K562 (cell line): Measurements from ENCODE around the gene LRCOL1. TPM values are rescaled to one million over a fixed set of nuclear protein-coding genes. Genes with fewer than 3 reads are reported as not detected.

Experiments
- ATAC-seq: fragments of 200-7000 bp; cut with Tn5 transposase; 3 replicates; pipeline ENCODE4 v1.9.1; 2020; ENCODE audit warnings: moderate library complexity
- BruUV-seq: library from RNA; stranded (reverse); fragments of 400-500 nt; replicated peaks from 2 replicates; lab custom pipeline; 2021; lab: Mats Ljungman, UMichigan
- CTCF ChIA-PET: fragments of 300-600 bp; formaldehyde crosslinking; extraction: SDS; loops from one replicate; lab custom pipeline; 2021; ENCODE audit warnings: low intra/inter-chr PET ratio; lab: Yijun Ruan, JAX
- POLR2A ChIA-PET: fragments of 300-600, 350-650 bp; sonication (Branson Sonifier 250); formaldehyde crosslinking; extraction: SDS; loops from one replicate; lab custom pipeline; 2021; ENCODE audit warnings: antibody characterized with exemption, inconsistent platforms; lab: Yijun Ruan, JAX
- DNase-seq, 4 experiments: peaks; one replicate each; pipeline versions ENCODE4 v3.0.0 to v3.0.0-alpha.2; 2011 to 2018; ENCODE audit warnings: low spot score in 3 of 4, mixed read lengths in 3 of 4; ENCODE audit errors: extremely low read depth in 1 of 4
- FAIRE-seq: peaks from 2 replicates; lab custom pipeline; 2011; peaks lifted over from hg19 to GRCh38; lab: Jason Lieb, UNC
- H2AFZ ChIP-seq: 2 replicates; pipeline ENCODE4 v1.6.0; 2011; ENCODE audit warnings: low read depth, low read length, control low read depth, inconsistent platforms
- H3K27ac ChIP-seq: fragments of 200-600 bp; 3 replicates; pipeline ENCODE4 v1.8.0; 2011; ENCODE audit warnings: low read depth, mild to moderate bottlenecking, control low read depth, inconsistent platforms, low read length, moderate library complexity, mixed read lengths; ENCODE audit errors: extremely low read depth
- H3K27me3 ChIP-seq, 2 experiments: fragments of 300-600 bp in 1 of 2; 2 replicates in 1 of 2; 3 replicates in 1 of 2; pipeline versions ENCODE4 v1.6.0 to v1.8.0; 2011; ENCODE audit warnings: inconsistent platforms in 2 of 2, low read length in 2 of 2, mild to moderate bottlenecking in 1 of 2, mixed read lengths in 1 of 2, moderate library complexity in 1 of 2; ENCODE audit not compliant: control insufficient read depth in 2 of 2, insufficient read depth in 2 of 2
- H3K36me3 ChIP-seq: fragments of 300-600 bp; 3 replicates; pipeline ENCODE4 v1.8.0; 2011; ENCODE audit warnings: mild to moderate bottlenecking, low read length, inconsistent platforms; ENCODE audit not compliant: control insufficient read depth, insufficient read depth
- H3K4me1 ChIP-seq, 2 experiments: fragments of 200-600 bp in 1 of 2; replicated peaks in 1 of 2; 2 replicates in 1 of 2; 3 replicates in 1 of 2; pipeline versions ENCODE4 v1.5.1 to v1.8.0; 2011; ENCODE audit warnings: inconsistent platforms in 2 of 2, low read length in 2 of 2, mild to moderate bottlenecking in 1 of 2, mixed read lengths in 1 of 2, moderate library complexity in 1 of 2; ENCODE audit not compliant: control insufficient read depth in 2 of 2, insufficient read depth in 2 of 2
- H3K4me2 ChIP-seq: 2 replicates; pipeline ENCODE4 v1.6.1; 2011; ENCODE audit warnings: low read length, control low read depth, inconsistent platforms, mixed read lengths; ENCODE audit not compliant: insufficient read depth
- H3K4me3 ChIP-seq: fragments of 200-600 bp; sonication (generic), shearing (Covaris generic); 2 replicates; pipeline ENCODE4 v1.5.1; 2016; ENCODE audit warnings: control low read depth, inconsistent platforms
- H3K79me2 ChIP-seq: fragments of 200-600 bp; 3 replicates; pipeline ENCODE4 v1.8.0; 2011; ENCODE audit warnings: low read length, inconsistent platforms; ENCODE audit not compliant: control insufficient read depth, insufficient read depth
- H3K9ac ChIP-seq, 2 experiments: 2 replicates each; pipeline versions ENCODE4 v1.6.0 to v1.6.1; 2011; ENCODE audit warnings: low read depth in 2 of 2, low read length in 2 of 2, control low read depth in 1 of 2, inconsistent platforms in 1 of 2, mild to moderate bottlenecking in 1 of 2, mixed read lengths in 1 of 2; ENCODE audit not compliant: insufficient read depth in 1 of 2
- H3K9me1 ChIP-seq: one replicate; pipeline ENCODE4 v1.6.0; 2011; ENCODE audit warnings: inconsistent platforms, mild to moderate bottlenecking, low read length, moderate library complexity; ENCODE audit not compliant: control insufficient read depth, insufficient read depth
- H3K9me3 ChIP-seq: replicated peaks from 2 replicates; pipeline ENCODE4 v1.5.1; 2011; ENCODE audit warnings: low read depth, low read length, inconsistent platforms; ENCODE audit not compliant: control insufficient read depth, insufficient read depth
- H4K20me1 ChIP-seq: replicated peaks from 2 replicates; pipeline ENCODE4 v1.6.1; 2011; ENCODE audit warnings: low read length, inconsistent platforms, mixed read lengths; ENCODE audit not compliant: control insufficient read depth, insufficient read depth
- EP400 ChIP-seq: fragments of 450-650 bp; IDR thresholded peaks from 2 replicates; pipeline ENCODE4 v1.6.1; 2017; ENCODE audit warnings: antibody characterized with exemption, mild to moderate bottlenecking, moderate library complexity
- HDAC8 ChIP-seq: fragments of 450-650 bp; IDR thresholded peaks from 2 replicates; pipeline ENCODE4 v1.6.1; 2016; ENCODE audit warnings: mild to moderate bottlenecking, missing genetic modification characterization, moderate library complexity, missing compliant biosample characterization
- MTF1 ChIP-seq: fragments of 250-450 bp; sonication (Bioruptor Pico); IDR thresholded peaks from 2 replicates; pipeline ENCODE4 v1.9.0; 2021; ENCODE audit warnings: moderate library complexity, mild to moderate bottlenecking, inconsistent platforms, borderline replicate concordance
- TAF7 ChIP-seq: fragments of 450-650 bp; IDR thresholded peaks from 2 replicates; pipeline ENCODE4 v1.6.1; 2016; ENCODE audit warnings: missing genetic modification characterization, missing compliant biosample characterization
- ZNF217 ChIP-seq: sonication (generic); formaldehyde crosslinking; IDR thresholded peaks from 2 replicates; pipeline ENCODE4 v1.8.0; 2022; ENCODE audit warnings: mild to moderate bottlenecking, missing genetic modification reagents
- ZNF431 ChIP-seq: sonication (generic); formaldehyde crosslinking; IDR thresholded peaks from 2 replicates; pipeline ENCODE4 v1.8.0; 2022; ENCODE audit warnings: mild to moderate bottlenecking, missing genetic modification reagents
- WGBS: fragments of 100-300 bp; shearing (Covaris generic); methylation state at CpG from one replicate; pipeline ENCODE4 v1.1.6; 2016; ENCODE audit warnings: low coverage, mixed read lengths; ENCODE audit not compliant: insufficient coverage; ENCODE audit errors: missing lambda C conversion rate; 5-methylcytosine and 5-hydroxymethylcytosine counted together
- in situ Hi-C: fragments of 300-500 bp; cut with MboI; formaldehyde crosslinking; loops from 4 replicates; pipeline ENCODE4 v1.15.0; 2018; ENCODE audit warnings: inconsistent platforms, mixed read lengths
- intact Hi-C: fragments of 100-400 bp; cut with micrococcal nuclease; formaldehyde crosslinking; loops from 2 replicates; pipeline ENCODE4 v1.14.2; 2022
- polyA plus RNA-seq, 8 experiments: library from polyadenylated mRNA; depleted of rRNA in 4 of 8; stranded (reverse) in 5 of 8; unstranded in 3 of 8; fragments of >200 nt; fragmentation: Nextera tagmentation in 2 of 8; fragmentation: Illumina TruSeq in 1 of 8; extraction: Ambion mirVana in 2 of 8; extraction: Trizol in 1 of 8; gene quantifications; 2 replicates each; pipeline versions ENCODE4 v1.2.1 to v1.2.3, GENCODE V29; 2011 to 2014; ENCODE audit warnings: inconsistent platforms in 1 of 8, missing spikeins in 1 of 8
- total RNA-seq, 7 experiments: library from RNA; depleted of rRNA in 6 of 7; stranded (reverse); fragments of >200 nt in 6 of 7; fragmentation: Illumina TruSeq in 2 of 7; extraction: Trizol in 2 of 7; gene quantifications; 2 replicates each; pipeline versions ENCODE4 v1.2.1 to v1.2.3, GENCODE V29; 2011 to 2021; ENCODE audit warnings: low replicate concordance in 1 of 7
- TF ChIP-seq, protein P1 (sequence below): fragments of 200-600 bp; sonication (generic); IDR thresholded peaks from one replicate; pipeline ENCODE4 v1.6.1; 2012; ENCODE audit warnings: mild to moderate bottlenecking, low read depth, low read length, inconsistent platforms
- TF ChIP-seq, protein P2 (sequence below): sonication (generic); formaldehyde crosslinking; IDR thresholded peaks from 2 replicates; pipeline ENCODE4 v1.8.1; 2023; ENCODE audit warnings: mild to moderate bottlenecking, missing genetic modification reagents, moderate library complexity

Gene LRCOL1
- total and polyA plus RNA-seq, 9 of the 15 experiments (the other 6 are each of a cell fraction or from before 2014, with no cell fraction given): not detected

DNA sequence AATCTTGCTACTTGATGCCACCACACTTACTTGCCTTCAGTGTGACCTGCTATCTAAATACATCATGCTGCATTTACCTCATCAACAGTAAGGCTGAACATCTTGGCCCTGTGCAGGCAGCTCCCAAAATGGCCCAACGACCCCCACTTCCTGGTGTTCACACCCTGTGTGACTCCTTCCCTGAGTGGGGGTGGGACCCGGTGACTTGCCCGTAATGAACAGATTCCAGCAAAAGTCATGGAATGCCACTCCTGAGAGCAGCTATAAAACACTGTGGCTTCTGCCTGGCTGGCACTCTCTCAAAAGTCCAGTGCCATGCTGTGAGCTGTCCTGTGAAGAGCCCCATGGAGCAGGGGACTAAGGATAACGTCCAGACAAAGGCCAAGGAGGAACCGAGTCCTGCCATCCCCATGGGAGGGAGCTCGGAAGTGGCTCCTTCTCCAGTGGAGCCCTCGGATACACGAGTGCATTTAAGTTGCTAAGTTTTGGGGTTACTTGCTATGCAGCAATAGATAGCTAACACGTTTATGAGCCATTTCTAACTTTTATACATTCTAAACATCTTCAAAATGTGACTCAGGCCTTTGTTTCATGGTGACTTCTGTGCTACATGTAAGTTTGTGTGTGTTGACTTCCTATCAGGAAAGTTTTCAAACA lies 41.2 kb upstream of the LRCOL1 start:
- no peaks in the 10 kb centered on the region for H3K4me1 ChIP-seq
- in situ Hi-C loops: no loop called here
- no peak for FAIRE-seq

More for the DNA sequence above, 41.2 kb upstream of the LRCOL1 start:
- no peak overlapping the region for H3K9ac ChIP-seq
- no TSS peak for BruUV-seq
- DNase-seq: no peak
- CTCF ChIA-PET: no interaction called here
- no peak overlapping the region for H3K4me2 ChIP-seq
- H3K27ac ChIP-seq: no peak overlapping the region; the same call in 2 of the 3 replicates
- no peak overlapping the region for H2AFZ ChIP-seq
- POLR2A ChIA-PET: interaction anchor here (0.6 to 1.1 kb wide), 3 partner anchors 12 to 413 kb away, joined by 3 read pairs; no protein-coding TSS in a partner anchor
- no peak overlapping the region for H3K4me3 ChIP-seq
- intact Hi-C loops: no loop called here
- H3K79me2 ChIP-seq: no peaks in the 10 kb centered on the region
- 91% methylated on average over 9 of the region's 9 CpGs for WGBS
- H4K20me1 ChIP-seq: 0 out of 2 replicates have a peak, but pooled peaks cover 4% of the 10 kb centered on the region
- H3K36me3 ChIP-seq: peaks cover 98% of the 10 kb centered on the region
- H3K27me3 ChIP-seq: no peaks in the 10 kb centered on the region
- TF ChIP-seq EP400 (no peak), TAF7 (no peak), HDAC8 (no peak), MTF1 (CRISPR knock-in tag) (no peak), ZNF431 (CRISPR knock-in tag) (no peak), ZNF217 (CRISPR knock-in tag) (no peak)
- TF ChIP-seq, protein P1, sequence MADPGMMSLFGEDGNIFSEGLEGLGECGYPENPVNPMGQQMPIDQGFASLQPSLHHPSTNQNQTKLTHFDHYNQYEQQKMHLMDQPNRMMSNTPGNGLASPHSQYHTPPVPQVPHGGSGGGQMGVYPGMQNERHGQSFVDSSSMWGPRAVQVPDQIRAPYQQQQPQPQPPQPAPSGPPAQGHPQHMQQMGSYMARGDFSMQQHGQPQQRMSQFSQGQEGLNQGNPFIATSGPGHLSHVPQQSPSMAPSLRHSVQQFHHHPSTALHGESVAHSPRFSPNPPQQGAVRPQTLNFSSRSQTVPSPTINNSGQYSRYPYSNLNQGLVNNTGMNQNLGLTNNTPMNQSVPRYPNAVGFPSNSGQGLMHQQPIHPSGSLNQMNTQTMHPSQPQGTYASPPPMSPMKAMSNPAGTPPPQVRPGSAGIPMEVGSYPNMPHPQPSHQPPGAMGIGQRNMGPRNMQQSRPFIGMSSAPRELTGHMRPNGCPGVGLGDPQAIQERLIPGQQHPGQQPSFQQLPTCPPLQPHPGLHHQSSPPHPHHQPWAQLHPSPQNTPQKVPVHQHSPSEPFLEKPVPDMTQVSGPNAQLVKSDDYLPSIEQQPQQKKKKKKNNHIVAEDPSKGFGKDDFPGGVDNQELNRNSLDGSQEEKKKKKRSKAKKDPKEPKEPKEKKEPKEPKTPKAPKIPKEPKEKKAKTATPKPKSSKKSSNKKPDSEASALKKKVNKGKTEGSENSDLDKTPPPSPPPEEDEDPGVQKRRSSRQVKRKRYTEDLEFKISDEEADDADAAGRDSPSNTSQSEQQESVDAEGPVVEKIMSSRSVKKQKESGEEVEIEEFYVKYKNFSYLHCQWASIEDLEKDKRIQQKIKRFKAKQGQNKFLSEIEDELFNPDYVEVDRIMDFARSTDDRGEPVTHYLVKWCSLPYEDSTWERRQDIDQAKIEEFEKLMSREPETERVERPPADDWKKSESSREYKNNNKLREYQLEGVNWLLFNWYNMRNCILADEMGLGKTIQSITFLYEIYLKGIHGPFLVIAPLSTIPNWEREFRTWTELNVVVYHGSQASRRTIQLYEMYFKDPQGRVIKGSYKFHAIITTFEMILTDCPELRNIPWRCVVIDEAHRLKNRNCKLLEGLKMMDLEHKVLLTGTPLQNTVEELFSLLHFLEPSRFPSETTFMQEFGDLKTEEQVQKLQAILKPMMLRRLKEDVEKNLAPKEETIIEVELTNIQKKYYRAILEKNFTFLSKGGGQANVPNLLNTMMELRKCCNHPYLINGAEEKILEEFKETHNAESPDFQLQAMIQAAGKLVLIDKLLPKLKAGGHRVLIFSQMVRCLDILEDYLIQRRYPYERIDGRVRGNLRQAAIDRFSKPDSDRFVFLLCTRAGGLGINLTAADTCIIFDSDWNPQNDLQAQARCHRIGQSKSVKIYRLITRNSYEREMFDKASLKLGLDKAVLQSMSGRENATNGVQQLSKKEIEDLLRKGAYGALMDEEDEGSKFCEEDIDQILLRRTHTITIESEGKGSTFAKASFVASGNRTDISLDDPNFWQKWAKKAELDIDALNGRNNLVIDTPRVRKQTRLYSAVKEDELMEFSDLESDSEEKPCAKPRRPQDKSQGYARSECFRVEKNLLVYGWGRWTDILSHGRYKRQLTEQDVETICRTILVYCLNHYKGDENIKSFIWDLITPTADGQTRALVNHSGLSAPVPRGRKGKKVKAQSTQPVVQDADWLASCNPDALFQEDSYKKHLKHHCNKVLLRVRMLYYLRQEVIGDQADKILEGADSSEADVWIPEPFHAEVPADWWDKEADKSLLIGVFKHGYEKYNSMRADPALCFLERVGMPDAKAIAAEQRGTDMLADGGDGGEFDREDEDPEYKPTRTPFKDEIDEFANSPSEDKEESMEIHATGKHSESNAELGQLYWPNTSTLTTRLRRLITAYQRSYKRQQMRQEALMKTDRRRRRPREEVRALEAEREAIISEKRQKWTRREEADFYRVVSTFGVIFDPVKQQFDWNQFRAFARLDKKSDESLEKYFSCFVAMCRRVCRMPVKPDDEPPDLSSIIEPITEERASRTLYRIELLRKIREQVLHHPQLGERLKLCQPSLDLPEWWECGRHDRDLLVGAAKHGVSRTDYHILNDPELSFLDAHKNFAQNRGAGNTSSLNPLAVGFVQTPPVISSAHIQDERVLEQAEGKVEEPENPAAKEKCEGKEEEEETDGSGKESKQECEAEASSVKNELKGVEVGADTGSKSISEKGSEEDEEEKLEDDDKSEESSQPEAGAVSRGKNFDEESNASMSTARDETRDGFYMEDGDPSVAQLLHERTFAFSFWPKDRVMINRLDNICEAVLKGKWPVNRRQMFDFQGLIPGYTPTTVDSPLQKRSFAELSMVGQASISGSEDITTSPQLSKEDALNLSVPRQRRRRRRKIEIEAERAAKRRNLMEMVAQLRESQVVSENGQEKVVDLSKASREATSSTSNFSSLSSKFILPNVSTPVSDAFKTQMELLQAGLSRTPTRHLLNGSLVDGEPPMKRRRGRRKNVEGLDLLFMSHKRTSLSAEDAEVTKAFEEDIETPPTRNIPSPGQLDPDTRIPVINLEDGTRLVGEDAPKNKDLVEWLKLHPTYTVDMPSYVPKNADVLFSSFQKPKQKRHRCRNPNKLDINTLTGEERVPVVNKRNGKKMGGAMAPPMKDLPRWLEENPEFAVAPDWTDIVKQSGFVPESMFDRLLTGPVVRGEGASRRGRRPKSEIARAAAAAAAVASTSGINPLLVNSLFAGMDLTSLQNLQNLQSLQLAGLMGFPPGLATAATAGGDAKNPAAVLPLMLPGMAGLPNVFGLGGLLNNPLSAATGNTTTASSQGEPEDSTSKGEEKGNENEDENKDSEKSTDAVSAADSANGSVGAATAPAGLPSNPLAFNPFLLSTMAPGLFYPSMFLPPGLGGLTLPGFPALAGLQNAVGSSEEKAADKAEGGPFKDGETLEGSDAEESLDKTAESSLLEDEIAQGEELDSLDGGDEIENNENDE: no peak
- TF ChIP-seq, protein P2, sequence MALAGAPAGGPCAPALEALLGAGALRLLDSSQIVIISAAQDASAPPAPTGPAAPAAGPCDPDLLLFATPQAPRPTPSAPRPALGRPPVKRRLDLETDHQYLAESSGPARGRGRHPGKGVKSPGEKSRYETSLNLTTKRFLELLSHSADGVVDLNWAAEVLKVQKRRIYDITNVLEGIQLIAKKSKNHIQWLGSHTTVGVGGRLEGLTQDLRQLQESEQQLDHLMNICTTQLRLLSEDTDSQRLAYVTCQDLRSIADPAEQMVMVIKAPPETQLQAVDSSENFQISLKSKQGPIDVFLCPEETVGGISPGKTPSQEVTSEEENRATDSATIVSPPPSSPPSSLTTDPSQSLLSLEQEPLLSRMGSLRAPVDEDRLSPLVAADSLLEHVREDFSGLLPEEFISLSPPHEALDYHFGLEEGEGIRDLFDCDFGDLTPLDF (CRISPR knock-in tag): no peak
- peaks cover 4% of the 10 kb centered on the region for H3K9me1 ChIP-seq
- H3K9me3 ChIP-seq: no peaks in the 10 kb centered on the region
- ATAC-seq: no peak
